K562 (cell line): ENCODE measurements around the gene LNPEP. TPM values are rescaled to one million over a fixed set of nuclear protein-coding genes. Genes with fewer than 3 reads are reported as not detected.

Experiments used
- ATF1 ChIP-seq, 2 experiments: fragments of 450-650 bp in 1 of 2; IDR thresholded peaks; 2 replicates each; pipeline ENCODE4 v1.6.1; 2016; ENCODE audit warnings: missing compliant biosample characterization in 1 of 2, missing genetic modification characterization in 1 of 2
- CCNT2 ChIP-seq: IDR thresholded peaks from 2 replicates; pipeline ENCODE4 v1.6.1; 2011; ENCODE audit warnings: borderline replicate concordance, low read depth, mild to moderate bottlenecking, moderate library complexity, mixed read lengths, low read length; ENCODE audit not compliant: insufficient read length; ENCODE audit errors: extremely low read depth
- DACH1 ChIP-seq: fragments of 450-650 bp; IDR thresholded peaks from 2 replicates; pipeline ENCODE4 v1.6.1; 2018; ENCODE audit not compliant: partially characterized antibody
- DNMT1 ChIP-seq: fragments of 450-650 bp; IDR thresholded peaks from 2 replicates; pipeline ENCODE4 v1.6.1; 2016; ENCODE audit warnings: antibody characterized with exemption, mild to moderate bottlenecking
- ELF4 ChIP-seq: fragments of 450-650 bp; formaldehyde crosslinking; IDR thresholded peaks from 2 replicates; pipeline ENCODE4 v1.4.0; 2022; ENCODE audit warnings: missing genetic modification characterization
- ETV6 ChIP-seq, 3 experiments: fragments of 150-350 bp in 1 of 3; sonication (generic) in 1 of 3; formaldehyde crosslinking in 1 of 3; IDR thresholded peaks; 2 replicates each; pipeline versions ENCODE4 v1.6.1 to v1.8.0; 2014 to 2022; ENCODE audit warnings: borderline replicate concordance in 2 of 3, low read depth in 2 of 3, antibody characterized with exemption in 1 of 3, low read length in 1 of 3, mild to moderate bottlenecking in 1 of 3, missing genetic modification reagents in 1 of 3
- HDAC2 ChIP-seq: fragments of 450-650 bp; IDR thresholded peaks from 2 replicates; pipeline ENCODE4 v1.6.1; 2016; ENCODE audit warnings: mild to moderate bottlenecking
- HDAC6 ChIP-seq: IDR thresholded peaks from 2 replicates; pipeline ENCODE4 v1.6.1; 2012; ENCODE audit warnings: low read depth, mild to moderate bottlenecking, control low read depth, inconsistent platforms, low read length, moderate library complexity
- HOXB6 ChIP-seq: fragments of 250-450 bp; sonication (Bioruptor Pico); IDR thresholded peaks from 2 replicates; pipeline ENCODE4 v1.5.1; 2022; ENCODE audit warnings: mild to moderate bottlenecking, borderline replicate concordance
- MAFK ChIP-seq: IDR thresholded peaks from 2 replicates; pipeline ENCODE4 v1.6.1; 2011; ENCODE audit warnings: low read length, improper control_type of control experiment
- NR4A1 ChIP-seq, 2 experiments: fragments of 250-450 bp in 1 of 2; fragments of 450-650 bp in 1 of 2; sonication (Bioruptor Pico) in 1 of 2; IDR thresholded peaks; 2 replicates each; pipeline versions ENCODE4 v1.4.0 to v1.6.1; 2016 to 2020; ENCODE audit warnings: mild to moderate bottlenecking in 2 of 2, missing compliant biosample characterization in 1 of 2, missing genetic modification characterization in 1 of 2, moderate library complexity in 1 of 2
- RBM25 ChIP-seq: fragments of 200-400 bp; formaldehyde crosslinking; IDR thresholded peaks from 2 replicates; pipeline ENCODE4 v1.6.1; 2018; ENCODE audit warnings: low read length, low read depth, moderate library complexity; ENCODE audit not compliant: severe bottlenecking
- RBM39 ChIP-seq: fragments of 200-400 bp; formaldehyde crosslinking; optimal IDR thresholded peaks from 2 replicates; pipeline ENCODE3; 2018; ENCODE audit warnings: low read depth, low read length
- SIN3B ChIP-seq: fragments of 450-650 bp; IDR thresholded peaks from 2 replicates; pipeline ENCODE4 v1.6.1; 2017; ENCODE audit warnings: low read depth, mild to moderate bottlenecking, moderate library complexity
- SOX6 ChIP-seq: fragments of 450-650 bp; IDR thresholded peaks from 2 replicates; pipeline ENCODE4 v1.6.1; 2014; ENCODE audit warnings: mild to moderate bottlenecking
- SPI1 ChIP-seq: IDR thresholded peaks from 2 replicates; pipeline ENCODE4 v1.6.1; 2011; ENCODE audit warnings: low read depth, low read length, control low read depth, borderline replicate concordance
- TBP ChIP-seq: optimal IDR thresholded peaks from 2 replicates; pipeline ENCODE3; 2011; ENCODE audit warnings: low read depth, low read length, improper control_type of control experiment
- ZBTB17 ChIP-seq: fragments of 450-650 bp; formaldehyde crosslinking; IDR thresholded peaks from 2 replicates; pipeline ENCODE4 v1.4.0; 2020; ENCODE audit warnings: mild to moderate bottlenecking
- ZFP30 ChIP-seq: fragments of 250-450 bp; sonication (Bioruptor Pico); IDR thresholded peaks from 2 replicates; pipeline ENCODE4 v1.8.0; 2022; ENCODE audit warnings: moderate library complexity, mild to moderate bottlenecking, inconsistent platforms, borderline replicate concordance
- ZNF146 ChIP-seq: IDR thresholded peaks from one replicate; pipeline ENCODE4 v1.6.1; 2018; ENCODE audit warnings: missing compliant biosample characterization; ENCODE audit not compliant: unreplicated experiment
- ZNF41 ChIP-seq: fragments of 250-450 bp; sonication (Bioruptor Pico); conservative IDR thresholded peaks from 2 replicates; pipeline ENCODE4 v1.4.0; 2020; ENCODE audit warnings: mild to moderate bottlenecking
- ZNF79 ChIP-seq: fragments of 250-450 bp; sonication (Bioruptor Pico); IDR thresholded peaks from 2 replicates; pipeline ENCODE4 v1.4.0; 2020; ENCODE audit warnings: low read depth, mild to moderate bottlenecking, moderate library complexity
- ZNF830 ChIP-seq: fragments of 250-450 bp; sonication (Bioruptor Pico); IDR thresholded peaks from 2 replicates; pipeline ENCODE4 v1.5.0; 2021; ENCODE audit warnings: mild to moderate bottlenecking
- polyA plus RNA-seq, 8 experiments: library from polyadenylated mRNA; depleted of rRNA in 4 of 8; stranded (reverse) in 5 of 8; unstranded in 3 of 8; fragments of >200 nt; fragmentation: Nextera tagmentation in 2 of 8; fragmentation: Illumina TruSeq in 1 of 8; extraction: Ambion mirVana in 2 of 8; extraction: Trizol in 1 of 8; gene quantifications; 2 replicates each; pipeline versions ENCODE4 v1.2.1 to v1.2.3, GENCODE V29; 2011 to 2014; ENCODE audit warnings: inconsistent platforms in 1 of 8, missing spikeins in 1 of 8
- total RNA-seq, 7 experiments: library from RNA; depleted of rRNA in 6 of 7; stranded (reverse); fragments of >200 nt in 6 of 7; fragmentation: Illumina TruSeq in 2 of 7; extraction: Trizol in 2 of 7; gene quantifications; 2 replicates each; pipeline versions ENCODE4 v1.2.1 to v1.2.3, GENCODE V29; 2011 to 2021; ENCODE audit warnings: low replicate concordance in 1 of 7
- TF ChIP-seq, protein P1 (sequence below), 2 experiments: fragments of 250-450 bp in 1 of 2; fragments of 450-650 bp in 1 of 2; sonication (Bioruptor Pico) in 1 of 2; IDR thresholded peaks; 2 replicates each; pipeline versions ENCODE4 v1.6.1 to v1.8.0; 2016 to 2021; ENCODE audit warnings: mild to moderate bottlenecking in 2 of 2, moderate library complexity in 2 of 2, missing compliant biosample characterization in 1 of 2, missing genetic modification characterization in 1 of 2
- TF ChIP-seq, protein P2 (sequence below), 2 experiments: fragments of 450-650 bp; IDR thresholded peaks; 2 replicates each; pipeline ENCODE4 v1.6.1; 2016
- TF ChIP-seq, protein P3 (sequence below): sonication (generic); IDR thresholded peaks from 2 replicates; pipeline ENCODE4 v1.6.1; 2016
- TF ChIP-seq, protein P4 (sequence below): fragments of 250-450 bp; sonication (Bioruptor Pico); IDR thresholded peaks from 2 replicates; pipeline ENCODE4 v1.8.0; 2022; ENCODE audit warnings: moderate library complexity, mild to moderate bottlenecking, inconsistent platforms

LNPEP gene
- total and polyA plus RNA-seq, 9 of the 15 experiments (the other 6 are each of a cell fraction or from before 2014, with no cell fraction given) = 2.6 to 27.9 (median 11.2) TPM

GRCh38 chr5:97041239-97041638, 105.4 kb downstream of the LNPEP start (continued):
- TF ChIP-seq, protein P1, sequence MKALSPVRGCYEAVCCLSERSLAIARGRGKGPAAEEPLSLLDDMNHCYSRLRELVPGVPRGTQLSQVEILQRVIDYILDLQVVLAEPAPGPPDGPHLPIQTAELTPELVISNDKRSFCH (CRISPR knock-in tag; IDR thresholded peaks at IDR 0.05) = no peak
- TF ChIP-seq, protein P1 (tag; IDR thresholded peaks at IDR 0.05) = no peak
- TF ChIP-seq, protein P2, sequence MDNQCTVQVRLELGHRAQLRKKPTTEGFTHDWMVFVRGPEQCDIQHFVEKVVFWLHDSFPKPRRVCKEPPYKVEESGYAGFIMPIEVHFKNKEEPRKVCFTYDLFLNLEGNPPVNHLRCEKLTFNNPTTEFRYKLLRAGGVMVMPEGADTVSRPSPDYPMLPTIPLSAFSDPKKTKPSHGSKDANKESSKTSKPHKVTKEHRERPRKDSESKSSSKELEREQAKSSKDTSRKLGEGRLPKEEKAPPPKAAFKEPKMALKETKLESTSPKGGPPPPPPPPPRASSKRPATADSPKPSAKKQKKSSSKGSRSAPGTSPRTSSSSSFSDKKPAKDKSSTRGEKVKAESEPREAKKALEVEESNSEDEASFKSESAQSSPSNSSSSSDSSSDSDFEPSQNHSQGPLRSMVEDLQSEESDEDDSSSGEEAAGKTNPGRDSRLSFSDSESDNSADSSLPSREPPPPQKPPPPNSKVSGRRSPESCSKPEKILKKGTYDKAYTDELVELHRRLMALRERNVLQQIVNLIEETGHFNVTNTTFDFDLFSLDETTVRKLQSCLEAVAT (IDR thresholded peaks at IDR 0.05) = no peak
- TF ChIP-seq HOXB6 (0 out of 2 replicates have a peak, but pooled peaks have one; percentile 74), MAFK (no peak), ATF1 (CRISPR knock-in tag; IDR thresholded peaks at IDR 0.05) (no peak), ATF1 (tag; IDR thresholded peaks at IDR 0.05) (no peak), ELF4 (CRISPR knock-in tag) (no peak; the same call in 1 of the 2 replicates), ETV6 (IDR thresholded peaks at IDR 0.05; ENCODE audit: borderline replicate concordance in 1 of 2, low read depth in 2 of 2, low read length in 1 of 2) (no peak), ETV6 (CRISPR knock-in tag; IDR thresholded peaks at IDR 0.05; ENCODE audit: borderline replicate concordance) (no peak), ZNF146 (CRISPR knock-in tag) (no peak), DACH1 (no peak), ZFP30 (no peak), HDAC6 (no peak), NR4A1 (CRISPR knock-in tag; IDR thresholded peaks at IDR 0.05) (no peak), NR4A1 (tag; IDR thresholded peaks at IDR 0.05) (no peak), ZNF79 (peak; percentile 84), RBM25 (no peak), TBP (no peak), RBM39 (no peak), SPI1 (no peak), CCNT2 (no peak), ZNF830 (no peak), DNMT1 (no peak), ZNF41 (CRISPR knock-in tag) (peak; percentile 85), HDAC2 (0 out of 2 replicates have a peak, but pooled peaks have one; percentile 23), SOX6 (peak; percentile 62), ZBTB17 (peak; percentile 82; the same call in 1 of the 2 replicates), SIN3B (no peak)
- TF ChIP-seq, protein P3, sequence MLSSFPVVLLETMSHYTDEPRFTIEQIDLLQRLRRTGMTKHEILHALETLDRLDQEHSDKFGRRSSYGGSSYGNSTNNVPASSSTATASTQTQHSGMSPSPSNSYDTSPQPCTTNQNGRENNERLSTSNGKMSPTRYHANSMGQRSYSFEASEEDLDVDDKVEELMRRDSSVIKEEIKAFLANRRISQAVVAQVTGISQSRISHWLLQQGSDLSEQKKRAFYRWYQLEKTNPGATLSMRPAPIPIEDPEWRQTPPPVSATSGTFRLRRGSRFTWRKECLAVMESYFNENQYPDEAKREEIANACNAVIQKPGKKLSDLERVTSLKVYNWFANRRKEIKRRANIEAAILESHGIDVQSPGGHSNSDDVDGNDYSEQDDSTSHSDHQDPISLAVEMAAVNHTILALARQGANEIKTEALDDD = no peak
- TF ChIP-seq, protein P4, sequence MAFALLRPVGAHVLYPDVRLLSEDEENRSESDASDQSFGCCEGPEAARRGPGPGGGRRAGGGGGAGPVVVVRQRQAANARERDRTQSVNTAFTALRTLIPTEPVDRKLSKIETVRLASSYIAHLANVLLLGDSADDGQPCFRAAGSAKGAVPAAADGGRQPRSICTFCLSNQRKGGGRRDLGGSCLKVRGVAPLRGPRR (CRISPR knock-in tag) = no peak; the same call in 1 of the 2 replicates
